Placental epithelial cell (primary cell): ENCODE results near the gene SLC24A4. TPM values are rescaled to one million over a fixed set of nuclear protein-coding genes. Genes with fewer than 3 reads are reported as not detected.

Source experiments
- total RNA-seq: library from RNA; depleted of rRNA; stranded (reverse); fragments of >200 nt; gene quantifications from 2 replicates; pipeline ENCODE4 v1.2.3, GENCODE V29; 2012

Gene SLC24A4, protein sequence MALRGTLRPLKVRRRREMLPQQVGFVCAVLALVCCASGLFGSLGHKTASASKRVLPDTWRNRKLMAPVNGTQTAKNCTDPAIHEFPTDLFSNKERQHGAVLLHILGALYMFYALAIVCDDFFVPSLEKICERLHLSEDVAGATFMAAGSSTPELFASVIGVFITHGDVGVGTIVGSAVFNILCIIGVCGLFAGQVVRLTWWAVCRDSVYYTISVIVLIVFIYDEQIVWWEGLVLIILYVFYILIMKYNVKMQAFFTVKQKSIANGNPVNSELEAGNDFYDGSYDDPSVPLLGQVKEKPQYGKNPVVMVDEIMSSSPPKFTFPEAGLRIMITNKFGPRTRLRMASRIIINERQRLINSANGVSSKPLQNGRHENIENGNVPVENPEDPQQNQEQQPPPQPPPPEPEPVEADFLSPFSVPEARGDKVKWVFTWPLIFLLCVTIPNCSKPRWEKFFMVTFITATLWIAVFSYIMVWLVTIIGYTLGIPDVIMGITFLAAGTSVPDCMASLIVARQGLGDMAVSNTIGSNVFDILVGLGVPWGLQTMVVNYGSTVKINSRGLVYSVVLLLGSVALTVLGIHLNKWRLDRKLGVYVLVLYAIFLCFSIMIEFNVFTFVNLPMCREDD
- total RNA-seq, result not detected in 2 replicates

GRCh38 chr14:92323011-92323915 is at the start of gene SLC24A4:
TSS of gene SLC24A4 (plus strand) at chr14:92323165. CDS start at chr14:92323831, 666 bp downstream.

DNA sequence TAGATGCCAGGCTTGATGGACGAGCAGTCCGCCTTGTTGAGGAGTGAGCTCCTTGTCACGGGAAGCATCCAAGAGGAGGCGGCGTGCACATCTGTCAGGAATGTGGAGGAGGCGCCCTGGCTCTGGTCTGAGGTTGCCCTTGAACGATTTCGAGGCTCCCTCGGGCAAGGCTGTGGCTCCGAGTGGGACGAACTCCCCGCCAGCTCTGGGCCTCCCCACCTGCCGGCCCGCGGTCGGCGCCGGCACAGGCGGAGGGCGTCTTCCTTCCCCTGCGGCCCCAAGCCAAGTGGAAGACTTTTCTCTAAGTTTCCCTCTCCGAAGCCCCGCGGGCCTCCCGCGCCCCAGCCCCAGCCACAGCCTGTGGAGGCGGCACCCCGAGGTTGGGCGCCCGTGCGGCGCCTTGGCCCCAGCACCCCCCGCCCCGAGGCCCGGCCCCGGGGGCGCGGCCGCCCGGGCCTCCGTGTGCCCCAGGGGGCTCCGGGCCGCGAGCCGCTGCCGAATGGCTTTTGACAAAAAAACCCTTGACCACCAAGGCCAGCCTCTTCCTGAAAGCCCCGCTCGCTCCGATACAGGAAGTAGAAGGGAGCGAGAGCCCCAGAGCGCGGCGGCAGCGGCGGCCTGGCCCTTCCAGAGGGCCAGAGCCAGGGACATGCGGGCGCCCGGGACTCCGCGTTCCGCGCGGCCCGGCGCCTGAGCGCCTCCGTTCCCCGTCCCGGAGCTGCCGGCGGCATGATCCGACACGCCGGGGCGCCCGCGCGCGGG is 190.4 kb downstream of the SLC24A4 start, which contains the start of gene RIN3:
TSS of gene RIN3 (plus strand) at position 578 of the 762 bp plus-strand sequence. CDS start at position 730, 152 bp downstream.

Other genes with a start within 250 kb of the SLC24A4 start
- gene ATXN3, start 216.6 kb upstream of the SLC24A4 start, total RNA-seq, result 25.5 and 25.9 TPM in 2 replicates
- 110 and 181 TPM in 2 replicates for gene NDUFB1, start 201.5 kb upstream of the SLC24A4 start, total RNA-seq
- gene CPSF2, start 201.2 kb upstream of the SLC24A4 start, total RNA-seq, result 22.4 and 37.2 TPM in 2 replicates
- 2.8 and 4.7 TPM in 2 replicates for gene RIN3, start 190.6 kb downstream of the SLC24A4 start, total RNA-seq